ENCODE data around the gene PLXNA1.

- no peak for TF ChIP-seq CTCF (IDR thresholded peaks at IDR 0.05; ENCODE audit: insufficient read depth, low read length)
- no peak for TF ChIP-seq POLR2AphosphoS5 (IDR thresholded peaks at IDR 0.05; ENCODE audit: low read depth)
- TF ChIP-seq REST (IDR thresholded peaks at IDR 0.05; ENCODE audit: insufficient replicate concordance, low read depth), result no peak
- TF ChIP-seq SPI1 (IDR thresholded peaks at IDR 0.05; ENCODE audit: borderline replicate concordance, low read depth), result no peak
- TF ChIP-seq GABPA (IDR thresholded peaks at IDR 0.05; ENCODE audit: low read depth), result no peak
These were observed 19.6 kb downstream of the PLXNA1 start for GRCh38 chr3:127002195-127003174.

All from HL-60 (cell line).